Activated CD4-positive, alpha-beta T cell treated with anti-CD3 and anti-CD28 coated beads for 24 hours (primary cell): Measurements from ENCODE around the gene EFNA3.
A peak's percentile ranks its signal among the peaks of the same experiment; 100 is the strongest.

Experiments used
- DNase-seq, 2 donors: peaks; one replicate each; pipeline ENCODE4 v3.0.0-alpha.2; 2020; ENCODE audit warnings: low read depth in 2 of 2

Gene EFNA3

DNA sequence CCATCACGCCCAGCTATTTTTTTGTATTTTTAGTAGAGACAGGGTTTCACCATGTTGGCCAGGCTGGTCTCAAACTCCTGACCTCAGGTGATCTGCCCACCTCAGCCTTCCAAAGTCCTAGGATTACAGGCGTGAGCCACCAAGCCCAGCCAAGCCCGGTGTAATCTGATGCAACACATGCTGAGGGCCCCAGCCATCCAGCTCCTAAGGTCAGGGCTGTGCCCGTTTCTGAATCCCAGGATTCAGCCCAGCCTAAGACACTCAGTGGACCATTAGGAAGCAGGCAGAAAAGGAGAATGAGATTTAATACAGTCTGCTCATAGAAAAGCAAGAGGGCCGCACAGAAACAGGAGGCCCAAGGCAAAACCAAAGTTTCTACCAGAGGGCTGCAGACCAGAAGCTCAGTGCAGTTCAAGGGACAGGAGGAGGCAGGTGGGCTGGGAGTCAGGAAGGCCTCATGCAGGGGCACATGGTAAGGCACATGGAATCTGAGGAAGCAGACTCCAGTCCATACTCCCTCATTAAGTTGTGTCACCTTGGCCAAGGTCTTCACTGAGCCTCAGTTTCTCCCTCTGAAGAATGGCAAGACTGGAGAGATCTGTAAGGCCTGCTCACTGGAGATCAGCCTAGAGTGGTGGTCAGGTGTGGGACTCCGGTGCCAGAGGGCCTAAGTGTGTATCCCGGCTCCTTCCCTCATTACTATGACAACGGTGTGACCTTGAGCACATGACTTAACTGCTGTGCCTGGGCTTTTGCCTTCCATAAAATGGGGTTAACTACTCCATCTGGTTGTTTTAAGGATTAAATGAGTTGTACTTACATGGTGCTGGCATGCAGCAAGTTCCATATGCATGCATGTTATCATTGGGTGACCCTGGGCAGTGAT lies 29.9 kb upstream of the EFNA3 start:
- no peak for DNase-seq

DNA sequence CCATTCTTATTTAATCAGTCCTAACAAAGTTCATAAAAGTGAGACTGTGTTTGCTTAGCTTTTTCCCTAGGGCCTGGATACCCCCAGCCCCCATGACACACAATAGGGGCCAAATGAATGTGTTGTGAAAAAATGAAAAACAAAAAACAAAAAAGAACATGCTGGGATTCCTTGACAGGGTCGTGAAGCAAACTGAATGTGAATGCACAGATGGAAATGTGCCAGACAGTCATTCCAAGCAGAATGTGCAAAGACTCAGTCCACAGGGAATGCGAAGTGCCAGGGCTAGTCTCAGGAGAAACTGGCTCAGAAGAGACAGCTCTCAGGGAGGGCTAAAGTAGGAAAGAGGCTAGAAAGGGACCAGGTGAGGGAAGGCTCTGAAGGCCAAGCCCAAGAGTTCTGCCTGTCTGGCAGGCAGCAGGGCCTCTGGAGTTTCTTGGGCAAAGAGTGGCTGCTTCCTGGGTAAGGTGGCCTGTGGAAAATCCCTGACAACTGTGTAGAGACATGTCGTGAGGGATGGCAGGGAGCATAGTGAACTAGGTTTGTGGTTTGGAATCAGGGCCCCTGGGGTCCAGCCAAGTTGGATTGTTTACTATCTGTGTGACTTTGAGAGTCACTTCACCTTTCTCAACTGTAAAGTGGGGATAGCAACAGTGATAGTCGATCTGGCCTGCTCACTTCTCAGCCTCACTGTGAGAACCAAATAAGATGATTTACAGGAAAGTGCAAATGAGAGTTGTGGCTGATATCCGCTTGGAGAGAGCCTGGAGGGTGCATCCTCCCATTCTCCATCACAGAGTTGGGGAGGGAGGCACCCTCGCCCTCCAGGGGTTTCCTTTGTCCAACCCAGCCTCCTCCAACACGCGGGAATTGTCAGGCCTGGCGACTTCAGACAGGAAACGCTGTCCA lies 28.7 kb upstream of the EFNA3 start:
- DNase-seq: no peak

DNA sequence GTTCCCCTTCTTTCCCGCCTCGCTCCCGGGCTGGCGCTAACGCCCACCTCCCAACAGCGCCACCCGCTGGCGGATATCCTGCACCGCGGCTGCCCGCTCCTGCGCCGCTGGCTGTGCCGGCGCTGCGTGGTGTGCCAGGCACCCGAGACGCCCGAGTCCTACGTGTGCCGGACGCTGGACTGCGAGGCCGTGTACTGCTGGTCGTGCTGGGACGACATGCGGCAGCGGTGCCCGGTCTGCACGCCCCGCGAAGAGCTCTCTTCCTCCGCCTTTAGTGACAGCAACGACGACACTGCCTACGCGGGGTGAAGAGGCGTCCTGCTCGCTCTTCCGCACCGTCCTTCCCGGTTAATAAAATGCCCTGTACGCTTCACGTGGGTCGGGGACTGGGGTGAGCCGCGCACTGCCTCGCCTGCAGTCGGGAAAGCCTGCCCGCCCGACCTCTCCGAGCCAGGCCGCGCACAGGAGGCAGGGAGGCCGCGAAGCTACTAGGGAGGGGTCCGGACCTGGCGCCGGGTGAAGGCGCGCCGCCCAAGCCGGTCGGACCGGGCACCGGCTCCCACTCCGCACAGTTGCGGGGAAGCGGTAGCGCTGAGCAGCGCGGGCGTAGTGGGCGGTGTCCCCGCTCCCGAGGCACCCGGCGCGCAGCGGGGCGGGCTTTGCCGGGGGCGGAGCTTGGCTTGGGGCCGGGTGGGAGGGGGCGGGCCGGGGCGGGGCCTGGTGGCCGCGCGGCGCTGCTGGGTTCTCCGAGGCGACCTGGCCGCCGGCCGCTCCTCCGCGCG lies 27.9 kb upstream of the EFNA3 start, which contains the start of gene ADAM15:
Gene ADAM15 (plus strand): TSS at position 757 of the 782 bp plus-strand sequence. CDS start 71 bp downstream, outside the sequence.
- DNase-seq: peak; percentile 65 to 76

DNA sequence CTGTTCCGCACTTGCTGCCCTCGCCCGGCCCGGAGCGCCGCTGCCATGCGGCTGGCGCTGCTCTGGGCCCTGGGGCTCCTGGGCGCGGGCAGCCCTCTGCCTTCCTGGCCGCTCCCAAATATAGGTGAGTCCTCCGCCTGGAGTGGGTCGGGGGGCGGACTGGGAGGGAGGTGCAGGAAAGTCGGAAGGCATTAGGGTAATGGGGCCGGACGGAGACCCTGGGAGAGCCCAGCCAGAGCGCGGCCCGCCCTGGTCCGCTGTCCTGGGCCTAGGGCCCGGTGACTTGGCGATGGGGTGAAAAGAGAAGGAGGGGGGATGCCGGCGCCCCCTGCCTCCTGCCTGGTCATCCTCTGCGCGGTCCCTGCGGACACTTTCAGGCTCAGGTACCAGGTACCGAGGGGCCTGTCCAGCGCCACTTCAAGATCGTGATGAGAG lies 27.3 kb upstream of the EFNA3 start:
- DNase-seq: no peak

DNA sequence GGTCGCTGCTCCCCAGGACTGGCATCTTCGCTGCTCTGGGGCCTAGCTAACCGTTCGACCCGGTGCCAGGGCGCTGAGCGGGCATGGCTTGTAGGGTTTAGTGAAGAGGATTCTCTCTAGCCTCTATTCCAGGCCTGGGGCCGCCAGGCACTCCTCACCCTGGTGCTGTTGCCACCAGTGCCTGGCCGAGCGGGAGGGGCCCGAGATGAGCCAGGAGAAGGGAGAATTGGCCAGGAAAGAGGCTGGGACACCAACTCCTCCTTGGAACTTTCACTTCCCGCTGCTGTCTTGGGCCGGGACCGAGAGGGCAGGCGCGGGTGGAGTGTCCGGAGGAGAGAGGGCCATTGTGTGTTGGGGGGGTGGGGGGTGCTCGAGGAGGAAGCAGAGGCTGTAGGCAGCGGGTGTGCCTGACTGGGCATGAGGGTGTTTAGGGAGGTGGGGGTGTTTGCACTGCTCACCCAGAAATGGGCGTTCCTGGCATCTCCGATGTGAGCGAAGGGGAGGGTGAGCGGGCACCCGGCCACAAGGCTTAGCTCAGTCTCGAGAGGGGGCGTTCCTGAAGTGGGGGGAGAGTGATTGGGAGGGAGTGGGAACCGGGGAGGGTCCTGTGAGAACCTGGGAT lies 26.7 kb upstream of the EFNA3 start:
- peak in 1 of 2 donors; percentile 29 for DNase-seq

DNA sequence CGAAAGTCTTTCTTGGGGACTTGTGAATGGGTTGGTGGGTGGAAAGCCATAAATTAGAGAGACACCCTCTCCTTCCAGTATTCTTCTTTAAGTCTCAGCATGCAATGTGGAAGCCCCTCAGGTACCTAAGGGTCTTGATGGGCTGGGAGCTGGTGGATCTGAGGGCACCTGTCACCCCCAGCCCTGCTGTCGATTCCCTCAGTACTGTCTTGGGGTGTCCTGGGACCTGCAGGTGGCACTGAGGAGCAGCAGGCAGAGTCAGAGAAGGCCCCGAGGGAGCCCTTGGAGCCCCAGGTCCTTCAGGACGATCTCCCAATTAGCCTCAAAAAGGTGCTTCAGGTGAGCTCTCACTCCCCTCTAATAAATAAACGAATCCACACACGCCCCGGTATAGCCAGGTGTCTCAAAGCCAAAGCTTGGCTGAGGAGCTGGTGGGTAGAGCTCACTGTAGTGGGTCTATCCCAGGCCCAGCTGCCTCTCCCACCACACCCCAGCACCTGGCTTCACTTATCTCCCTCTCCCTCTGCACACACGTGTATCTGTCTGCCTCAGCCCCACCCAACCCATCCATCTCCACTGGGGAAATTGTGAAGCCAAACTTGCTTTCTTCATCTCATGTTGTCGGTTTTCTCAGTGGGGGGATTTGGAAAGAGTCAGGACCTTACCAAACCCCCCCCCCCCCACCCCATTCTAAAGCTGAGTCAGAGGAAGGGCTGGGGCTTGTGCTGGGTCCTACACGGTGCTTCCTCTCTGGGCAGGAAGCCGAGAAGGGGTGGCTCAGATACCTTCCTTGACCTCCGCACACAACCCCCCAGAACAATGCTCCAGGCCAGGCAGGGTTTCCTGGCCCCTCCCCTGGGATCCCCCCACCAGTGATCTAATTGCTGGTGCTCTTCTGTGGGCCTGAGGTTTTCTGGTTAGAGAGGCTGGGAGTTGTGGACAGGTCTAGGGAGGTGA lies 25.9 kb upstream of the EFNA3 start:
- DNase-seq: no peak

DNA sequence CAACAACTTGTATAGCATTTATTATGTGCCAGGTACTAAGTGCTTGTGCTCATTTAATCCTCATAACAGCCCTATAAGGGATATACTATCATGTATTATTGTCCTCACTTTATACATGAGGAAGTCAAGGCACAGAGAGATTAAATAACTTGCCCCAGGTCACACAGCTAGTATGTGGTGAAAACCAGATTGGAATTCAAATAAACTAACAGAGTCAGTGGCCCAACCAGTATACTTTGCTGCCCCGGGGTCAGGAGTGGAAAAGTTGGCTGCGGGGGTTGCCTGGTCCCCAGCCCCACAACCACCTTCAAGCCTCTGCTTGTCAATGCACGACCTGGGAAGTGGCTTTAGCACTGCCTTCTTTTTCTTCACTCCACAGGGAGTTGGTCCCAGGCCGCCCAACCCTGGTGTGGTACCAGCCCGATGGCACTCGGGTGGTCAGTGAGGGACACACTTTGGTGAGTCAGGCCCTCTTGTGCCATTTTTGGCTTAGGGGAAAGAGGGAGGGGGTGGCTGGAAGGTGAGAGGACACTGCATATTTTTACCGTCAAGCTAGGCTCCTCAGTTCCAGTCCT lies 25.0 kb upstream of the EFNA3 start:
- DNase-seq: no peak

DNA sequence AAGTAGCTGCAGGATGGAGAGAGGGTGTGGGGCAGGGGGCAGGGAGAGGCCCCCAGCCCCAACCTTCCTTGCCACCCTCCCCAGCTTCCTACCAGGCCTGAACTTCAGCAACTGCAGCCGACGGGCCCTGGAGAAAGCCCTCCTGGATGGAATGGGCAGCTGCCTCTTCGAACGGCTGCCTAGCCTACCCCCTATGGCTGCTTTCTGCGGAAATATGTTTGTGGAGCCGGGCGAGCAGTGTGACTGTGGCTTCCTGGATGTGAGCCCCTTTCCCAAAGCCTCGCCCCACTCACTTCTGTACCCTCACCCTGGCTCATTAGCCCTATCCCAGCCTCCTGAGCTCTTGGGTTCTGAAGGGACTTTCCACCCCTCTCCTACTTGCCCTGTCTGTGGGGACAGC lies 21.5 kb upstream of the EFNA3 start:
- no peak for DNase-seq

DNA sequence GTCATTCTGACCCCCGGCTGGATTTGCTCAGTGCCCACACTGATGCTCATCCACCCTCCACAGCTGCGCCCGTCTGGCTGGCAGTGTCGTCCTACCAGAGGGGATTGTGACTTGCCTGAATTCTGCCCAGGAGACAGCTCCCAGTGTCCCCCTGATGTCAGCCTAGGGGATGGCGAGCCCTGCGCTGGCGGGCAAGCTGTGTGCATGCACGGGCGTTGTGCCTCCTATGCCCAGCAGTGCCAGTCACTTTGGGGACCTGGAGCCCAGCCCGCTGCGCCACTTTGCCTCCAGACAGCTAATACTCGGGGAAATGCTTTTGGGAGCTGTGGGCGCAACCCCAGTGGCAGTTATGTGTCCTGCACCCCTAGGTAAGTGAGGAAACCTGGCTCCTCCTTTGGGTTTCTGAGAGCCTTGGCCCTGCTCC lies 20.8 kb upstream of the EFNA3 start:
- no peak for DNase-seq

DNA sequence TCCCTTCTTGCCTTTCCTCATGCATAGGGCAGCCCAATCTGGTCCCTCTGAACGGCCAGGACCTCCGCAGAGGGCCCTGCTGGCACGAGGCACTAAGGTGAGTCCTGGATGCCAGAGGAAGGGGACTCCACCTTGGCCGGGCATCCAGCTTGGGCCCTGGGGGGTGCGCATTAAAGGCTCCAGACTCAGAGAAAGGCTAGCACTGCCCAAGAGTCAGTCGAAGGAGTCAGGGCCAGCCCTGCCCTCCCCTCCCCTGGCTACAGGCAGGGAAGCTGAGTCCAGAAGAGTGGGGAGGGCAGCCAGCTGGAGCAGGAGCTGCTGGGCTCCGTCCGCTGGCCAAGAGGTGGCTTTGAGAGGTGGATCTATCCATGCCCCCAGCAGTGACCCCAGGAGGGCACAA lies 17.9 kb upstream of the EFNA3 start:
- no peak for DNase-seq

DNA sequence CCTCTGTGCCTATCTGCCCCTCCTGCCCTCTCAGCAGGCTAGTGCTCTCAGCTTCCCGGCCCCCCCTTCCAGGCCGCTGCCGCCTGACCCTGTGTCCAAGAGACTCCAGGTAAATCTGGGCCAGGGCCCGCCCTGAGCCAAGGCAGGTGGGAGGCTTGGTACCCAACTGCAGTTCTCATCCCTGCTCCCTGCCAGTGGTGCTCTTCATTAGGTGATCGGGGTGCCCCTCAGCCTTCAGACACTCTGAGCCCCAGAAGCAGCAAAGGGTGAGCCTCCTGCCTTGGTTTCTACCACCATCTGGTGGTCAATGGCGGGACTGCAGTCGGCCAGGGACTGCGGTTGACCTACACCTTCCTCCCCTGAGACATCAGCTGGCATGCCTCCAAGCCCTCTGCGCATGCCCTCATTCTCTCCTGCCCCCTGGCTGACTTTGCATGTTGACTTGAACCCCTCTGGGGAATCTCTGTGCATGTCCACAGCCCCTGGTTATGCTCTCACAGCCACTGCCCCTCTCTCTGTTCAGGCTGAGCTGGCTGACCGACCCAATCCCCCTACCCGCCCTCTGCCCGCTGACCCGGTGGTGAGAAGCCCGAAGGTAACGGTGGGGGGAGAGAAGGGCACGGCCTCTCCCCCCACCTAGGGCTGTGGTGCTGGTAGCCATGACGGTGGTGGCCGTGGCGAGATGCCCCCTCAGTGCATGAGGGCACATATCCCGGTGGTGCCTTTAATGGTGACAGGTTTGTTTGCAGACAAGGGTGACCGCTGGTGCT lies 17.1 kb upstream of the EFNA3 start:
- peak; percentile 95 to 98 for DNase-seq

DNA sequence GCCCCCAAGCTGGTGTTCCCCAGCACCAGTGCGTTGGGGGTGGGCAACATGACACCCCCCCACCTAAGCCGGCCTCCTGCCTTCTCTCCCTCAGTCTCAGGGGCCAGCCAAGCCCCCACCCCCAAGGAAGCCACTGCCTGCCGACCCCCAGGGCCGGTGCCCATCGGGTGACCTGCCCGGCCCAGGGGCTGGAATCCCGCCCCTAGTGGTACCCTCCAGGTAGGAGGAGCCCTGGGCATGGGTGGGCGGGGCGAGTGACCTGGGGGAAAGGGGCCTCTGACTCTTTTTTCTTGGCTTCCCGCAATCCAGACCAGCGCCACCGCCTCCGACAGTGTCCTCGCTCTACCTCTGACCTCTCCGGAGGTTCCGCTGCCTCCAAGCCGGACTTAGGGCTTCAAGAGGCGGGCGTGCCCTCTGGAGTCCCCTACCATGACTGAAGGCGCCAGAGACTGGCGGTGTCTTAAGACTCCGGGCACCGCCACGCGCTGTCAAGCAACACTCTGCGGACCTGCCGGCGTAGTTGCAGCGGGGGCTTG lies 16.4 kb upstream of the EFNA3 start:
- no peak for DNase-seq

DNA sequence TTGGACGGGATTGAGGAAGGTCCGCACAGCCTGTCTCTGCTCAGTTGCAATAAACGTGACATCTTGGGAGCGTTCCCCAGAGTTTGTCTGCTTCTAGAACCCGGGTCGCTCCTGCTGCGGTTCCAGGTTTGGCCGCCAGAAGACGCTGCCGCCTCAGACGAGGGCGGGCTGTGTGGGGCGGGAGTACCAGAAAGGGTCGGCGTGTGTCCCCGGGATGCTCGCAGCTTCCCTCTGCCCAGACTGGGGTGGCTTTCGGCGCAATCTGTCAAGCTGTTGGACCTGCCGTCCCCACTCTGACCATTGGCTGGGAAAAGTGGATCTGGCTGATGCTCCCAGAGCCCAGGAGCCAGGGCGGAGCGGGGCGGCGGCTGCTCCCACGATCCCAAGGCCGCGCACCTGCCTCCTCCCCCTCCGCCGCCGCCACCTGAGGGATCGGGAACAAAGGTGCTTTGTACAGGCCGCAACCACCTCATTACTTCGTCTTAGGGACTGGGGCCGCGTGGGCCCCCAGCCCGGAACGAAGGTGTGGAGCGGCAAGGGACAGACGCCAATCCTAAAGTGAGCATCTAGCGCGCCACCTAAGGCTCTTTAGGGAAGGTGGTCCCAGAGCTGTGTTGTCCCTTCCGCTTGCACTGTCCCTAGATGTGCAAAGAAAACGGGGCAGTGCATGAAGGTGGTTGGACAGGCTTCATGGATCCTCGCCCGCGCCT lies 15.8 kb upstream of the EFNA3 start:
- DNase-seq: peak; percentile 73 to 77

DNA sequence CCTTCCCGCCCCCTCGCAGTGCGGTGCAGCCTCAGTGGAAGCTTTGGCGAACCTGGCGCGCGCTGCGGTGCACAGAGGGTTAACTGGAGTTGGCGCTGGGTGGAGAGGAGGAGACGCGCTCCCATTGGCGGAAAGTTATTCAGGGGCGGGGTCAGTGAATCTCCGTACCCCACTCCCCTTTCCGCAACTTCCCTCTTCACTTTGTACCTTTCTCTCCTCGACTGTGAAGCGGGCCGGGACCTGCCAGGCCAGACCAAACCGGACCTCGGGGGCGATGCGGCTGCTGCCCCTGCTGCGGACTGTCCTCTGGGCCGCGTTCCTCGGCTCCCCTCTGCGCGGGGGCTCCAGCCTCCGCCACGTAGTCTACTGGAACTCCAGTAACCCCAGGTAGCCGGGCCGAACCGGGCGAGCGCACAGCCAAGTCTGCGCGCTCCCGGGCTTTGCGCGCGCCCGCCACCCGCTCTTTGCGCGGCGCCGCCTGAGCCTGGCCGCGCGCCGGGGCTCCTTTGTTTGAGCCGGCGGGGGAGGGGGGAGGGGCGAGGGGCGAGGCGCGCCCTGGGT lies 15.0 kb upstream of the EFNA3 start, which contains the start of gene EFNA4:
Gene EFNA4 (plus strand): TSS at position 191 of the 561 bp plus-strand sequence. CDS start 84 bp downstream, at position 275.
- DNase-seq: peak; percentile 69 to 75

DNA sequence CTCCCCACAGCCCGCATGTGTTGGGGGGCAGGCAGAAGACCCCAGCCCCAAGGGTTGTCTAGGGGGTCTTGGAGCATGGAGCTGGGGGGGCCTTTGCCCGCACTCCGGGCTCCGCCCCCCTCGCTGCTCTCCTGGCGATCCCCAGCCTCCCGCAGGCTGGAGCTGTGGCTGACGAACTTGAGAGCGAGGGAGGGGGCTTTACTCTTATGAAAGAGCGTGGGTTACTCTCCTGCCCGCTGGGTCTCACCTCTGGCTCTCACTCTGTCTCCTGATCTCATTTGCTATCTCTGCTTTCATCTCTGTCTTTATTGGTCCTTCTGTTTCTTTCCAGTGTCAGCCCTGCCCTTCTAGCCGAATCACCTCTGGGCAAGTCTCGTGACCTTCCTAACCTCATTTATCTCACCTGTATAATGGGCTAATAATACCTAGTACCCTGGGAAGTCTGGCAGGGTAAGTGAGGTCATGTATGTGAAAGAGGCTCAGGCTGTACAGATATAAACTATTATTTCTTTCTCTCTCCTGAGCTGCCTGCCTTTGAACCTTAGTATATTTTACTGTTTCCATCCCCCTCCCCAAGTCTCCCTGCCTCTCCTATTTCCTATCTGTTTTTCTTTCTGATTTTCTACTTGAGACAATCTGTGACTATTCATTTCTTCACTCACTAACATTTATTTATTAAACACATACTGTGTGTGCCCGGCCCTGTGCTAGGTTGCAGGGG lies 14.4 kb upstream of the EFNA3 start:
- no peak for DNase-seq

DNA sequence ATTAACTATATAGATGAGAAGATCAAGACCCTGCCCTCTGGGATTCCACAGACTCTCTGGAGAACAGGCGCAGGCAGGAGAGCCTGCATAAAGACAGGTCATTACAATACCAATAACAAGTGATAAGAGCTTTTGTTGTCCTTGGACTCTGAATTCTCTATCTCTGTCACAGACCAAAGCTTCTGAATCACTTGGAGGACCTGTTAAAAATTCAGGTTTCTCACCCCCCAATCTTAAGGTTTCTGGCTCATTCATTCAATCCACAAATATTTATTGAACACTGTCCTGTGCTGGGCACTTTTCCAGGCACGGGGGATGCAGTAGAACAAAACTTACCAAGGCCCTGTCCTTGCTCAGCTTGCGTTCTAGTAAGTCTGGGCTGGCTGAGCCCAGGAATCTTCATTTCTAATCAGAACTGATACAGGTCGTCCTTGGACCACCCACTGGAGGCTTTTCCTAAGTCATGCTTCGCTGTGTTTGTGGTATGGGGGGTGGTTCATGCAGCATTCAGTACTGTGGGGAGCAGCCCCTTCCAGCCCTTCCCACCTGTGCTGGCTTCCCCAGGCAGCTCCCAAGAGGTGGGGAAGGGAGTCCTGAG lies 13.7 kb upstream of the EFNA3 start:
- no peak for DNase-seq
